SH-SY5Y (cell line): Measurements from ENCODE around the gene POU2AF1.

ENCODE experiments used
- GATA2 ChIP-seq: IDR thresholded peaks from 2 replicates; pipeline ENCODE4 v1.6.1; 2011; ENCODE audit warnings: mild to moderate bottlenecking, low read depth, low read length
- GATA3 ChIP-seq: IDR thresholded peaks from 2 replicates; pipeline ENCODE4 v1.6.1; 2011; ENCODE audit warnings: low read depth, mild to moderate bottlenecking, low read length, moderate library complexity

GRCh38 chr11:111408789-111409727, 30.0 kb upstream of the POU2AF1 start:
- TF ChIP-seq GATA2 (no peak), GATA3 (no peak)
